Liver (tissue), 9 donors: Measurements from ENCODE around the gene ADCY3. TPM values are rescaled to one million over a fixed set of nuclear protein-coding genes. Genes with fewer than 3 reads are reported as not detected.

Experiments
- DNase-seq: peaks from one replicate; pipeline ENCODE4 v3.0.0-alpha.2; 2017; ENCODE audit warnings: low spot score
- H3K27ac ChIP-seq, 2 donors: one replicate each; pipeline ENCODE4 v1.7.0; 2013; ENCODE audit warnings: inconsistent platforms in 2 of 2, low read length in 2 of 2, control low read depth in 1 of 2, low read depth in 1 of 2, mild to moderate bottlenecking in 1 of 2
- H3K27me3 ChIP-seq, 4 donors: one replicate each; pipeline versions ENCODE4 v1.6.1 to v1.7.0; 2013; ENCODE audit warnings: low read length in 3 of 4, inconsistent platforms in 1 of 4, mild to moderate bottlenecking in 1 of 4, moderate library complexity in 1 of 4; ENCODE audit not compliant: control insufficient read depth in 4 of 4, insufficient read depth in 4 of 4
- H3K36me3 ChIP-seq, 4 donors: one replicate each; pipeline versions ENCODE4 v1.6.1 to v1.7.0; 2013; ENCODE audit warnings: low read length in 3 of 4, mild to moderate bottlenecking in 3 of 4, low read depth in 1 of 4, moderate library complexity in 1 of 4; ENCODE audit not compliant: control insufficient read depth in 4 of 4, insufficient read depth in 3 of 4
- H3K4me1 ChIP-seq, 4 donors: one replicate each; pipeline versions ENCODE4 v1.6.1 to v1.7.0; 2013; ENCODE audit warnings: low read length in 3 of 4, mild to moderate bottlenecking in 3 of 4, moderate library complexity in 1 of 4; ENCODE audit not compliant: control insufficient read depth in 4 of 4, insufficient read depth in 4 of 4
- H3K4me3 ChIP-seq, 3 donors: one replicate each; pipeline versions ENCODE4 v1.6.1 to v1.7.0; 2013; ENCODE audit warnings: low read length in 3 of 3, control low read depth in 1 of 3, low read depth in 1 of 3, mild to moderate bottlenecking in 1 of 3
- H3K9ac ChIP-seq, 2 donors: one replicate each; pipeline ENCODE4 v1.7.0; 2013; ENCODE audit warnings: low read length in 2 of 2, mild to moderate bottlenecking in 2 of 2, moderate library complexity in 2 of 2, control low read depth in 1 of 2, low read depth in 1 of 2
- H3K9me3 ChIP-seq, 4 donors: one replicate each; pipeline versions ENCODE4 v1.6.1 to v1.7.0; 2013; ENCODE audit warnings: low read length in 3 of 4; ENCODE audit not compliant: control insufficient read depth in 4 of 4
- EGR1 ChIP-seq, 2 donors: IDR thresholded peaks; 2 replicates each; pipeline ENCODE4 v1.6.1; 2016 to 2018; ENCODE audit warnings: antibody characterized with exemption in 2 of 2, low read depth in 2 of 2
- FOXA1 ChIP-seq: IDR thresholded peaks from 2 replicates; pipeline ENCODE4 v1.6.1; 2016; ENCODE audit warnings: antibody characterized with exemption
- FOXA2 ChIP-seq: IDR thresholded peaks from 2 replicates; pipeline ENCODE4 v1.6.1; 2016; ENCODE audit warnings: antibody characterized with exemption
- GABPA ChIP-seq, 2 donors: IDR thresholded peaks in 1 of 2; conservative IDR thresholded peaks in 1 of 2; 2 replicates each; pipeline ENCODE4 v1.6.1; 2016; ENCODE audit warnings: antibody characterized with exemption in 2 of 2, mild to moderate bottlenecking in 1 of 2, moderate library complexity in 1 of 2
- HNF4A ChIP-seq, 2 donors: conservative IDR thresholded peaks; 2 replicates each; pipeline ENCODE4 v1.6.1; 2016; ENCODE audit warnings: antibody characterized with exemption in 2 of 2, mild to moderate bottlenecking in 2 of 2
- HNF4G ChIP-seq: IDR thresholded peaks from 2 replicates; pipeline ENCODE4 v1.6.1; 2016; ENCODE audit warnings: antibody characterized with exemption
- JUND ChIP-seq, 2 donors: IDR thresholded peaks; 2 replicates each; pipeline ENCODE4 v1.6.1; 2016; ENCODE audit warnings: antibody characterized with exemption in 2 of 2
- NR2F2 ChIP-seq: IDR thresholded peaks from 2 replicates; pipeline ENCODE4 v1.6.1; 2016; ENCODE audit warnings: antibody characterized with exemption
- RAD21 ChIP-seq, 2 donors: IDR thresholded peaks; 2 replicates each; pipeline ENCODE4 v1.6.1; 2016; ENCODE audit warnings: antibody characterized with exemption in 2 of 2, mild to moderate bottlenecking in 2 of 2
- RXRA ChIP-seq, 2 donors: IDR thresholded peaks; 2 replicates each; pipeline ENCODE4 v1.6.1; 2017 to 2018; ENCODE audit warnings: antibody characterized with exemption in 2 of 2, mild to moderate bottlenecking in 1 of 2
- SP1 ChIP-seq: IDR thresholded peaks from 2 replicates; pipeline ENCODE4 v1.6.1; 2018; ENCODE audit warnings: antibody characterized with exemption, mild to moderate bottlenecking
- TAF1 ChIP-seq: conservative IDR thresholded peaks from 2 replicates; pipeline ENCODE4 v1.6.1; 2016; ENCODE audit warnings: antibody characterized with exemption, mild to moderate bottlenecking
- YY1 ChIP-seq: IDR thresholded peaks from 2 replicates; pipeline ENCODE4 v1.6.1; 2016; ENCODE audit warnings: antibody characterized with exemption, mild to moderate bottlenecking
- WGBS: extraction: QIAGEN DNeasy Blood & Tissue Kit; methylation state at CpG from one replicate; pipeline ENCODE4 v1.1.7; 2013; 5-methylcytosine and 5-hydroxymethylcytosine counted together
- polyA plus RNA-seq, 2 donors: library from polyadenylated mRNA; stranded (reverse) in 1 of 2; unstranded in 1 of 2; fragments of 200-250 nt in 1 of 2; fragments of >200 nt in 1 of 2; fragmentation: Nextera tagmentation in 1 of 2; extraction: Ambion mirVana in 1 of 2; gene quantifications; one replicate each; pipeline versions ENCODE4 v1.2.1 to v1.2.3, GENCODE V29; 2013 to 2015
- total RNA-seq, 2 donors: library from RNA; depleted of rRNA; stranded (reverse); fragments of >200 nt; gene quantifications; one replicate each; pipeline ENCODE4 v1.2.3, GENCODE V29; 2014
- TF ChIP-seq, protein P1 (sequence below): fragments of 150-350 bp; IDR thresholded peaks from 2 replicates; pipeline ENCODE4 v1.5.1; 2017; ENCODE audit warnings: improper control_type of control experiment, low read depth, low read length; ENCODE audit not compliant: missing input control
- TF ChIP-seq, protein P2 (sequence below): IDR thresholded peaks from 2 replicates; pipeline ENCODE4 v1.6.1; 2016; ENCODE audit warnings: antibody characterized with exemption
- TF ChIP-seq, protein P3 (sequence below): IDR thresholded peaks from 2 replicates; pipeline ENCODE4 v1.6.1; 2016; ENCODE audit warnings: antibody characterized with exemption
- TF ChIP-seq, protein P4 (sequence below): IDR thresholded peaks from 2 replicates; pipeline ENCODE4 v1.6.1; 2016; ENCODE audit warnings: antibody characterized with exemption
- TF ChIP-seq, protein P5 (sequence below): IDR thresholded peaks from 2 replicates; pipeline ENCODE4 v1.6.1; 2016; ENCODE audit warnings: antibody characterized with exemption, mild to moderate bottlenecking
- donor health status: healthy.
- donor health status: healthy.
- donor health status: healthy.
- donor health status: healthy.
- donor health status: healthy.

Gene ADCY3
- total and polyA plus RNA-seq, 4 donors = 0.99 to 8.4 (median 6.4) TPM

DNA sequence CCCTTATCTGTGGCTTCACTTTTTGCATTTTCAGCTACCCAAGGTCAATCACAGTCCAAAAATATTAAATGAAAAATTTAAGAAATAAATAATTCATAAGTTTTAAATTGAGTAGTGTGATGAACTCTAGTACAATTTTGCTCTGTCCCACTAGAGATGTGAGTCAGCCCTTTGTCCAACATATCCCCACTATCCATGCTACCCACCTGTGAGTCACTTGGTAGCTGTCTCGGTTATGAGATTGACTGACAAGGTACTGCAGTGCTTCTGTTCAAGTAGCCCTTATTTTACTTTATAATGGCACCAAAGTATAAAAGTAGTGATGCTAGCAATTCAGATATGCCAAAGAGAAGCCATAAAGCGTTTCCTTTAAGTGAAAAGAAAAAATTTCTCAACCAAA is 28.8 kb downstream of the ADCY3 start:
- no peak for DNase-seq
- Histone ChIP-seq H3K4me1 (peaks cover 0 to 1% (median 0%) of the 10 kb centered on the region in 4 donors), H3K27ac (no peak overlapping the region), H3K4me3 (no peak overlapping the region), H3K36me3 (peaks cover 0 to 1% (median 0%) of the 10 kb centered on the region in 4 donors), H3K9ac (no peak overlapping the region), H3K27me3 (no peaks in the 10 kb centered on the region), H3K9me3 (peaks cover 0 to 10% (median 3%) of the 10 kb centered on the region in 4 donors)
- no peak for TF ChIP-seq YY1
- TF ChIP-seq, protein P1, sequence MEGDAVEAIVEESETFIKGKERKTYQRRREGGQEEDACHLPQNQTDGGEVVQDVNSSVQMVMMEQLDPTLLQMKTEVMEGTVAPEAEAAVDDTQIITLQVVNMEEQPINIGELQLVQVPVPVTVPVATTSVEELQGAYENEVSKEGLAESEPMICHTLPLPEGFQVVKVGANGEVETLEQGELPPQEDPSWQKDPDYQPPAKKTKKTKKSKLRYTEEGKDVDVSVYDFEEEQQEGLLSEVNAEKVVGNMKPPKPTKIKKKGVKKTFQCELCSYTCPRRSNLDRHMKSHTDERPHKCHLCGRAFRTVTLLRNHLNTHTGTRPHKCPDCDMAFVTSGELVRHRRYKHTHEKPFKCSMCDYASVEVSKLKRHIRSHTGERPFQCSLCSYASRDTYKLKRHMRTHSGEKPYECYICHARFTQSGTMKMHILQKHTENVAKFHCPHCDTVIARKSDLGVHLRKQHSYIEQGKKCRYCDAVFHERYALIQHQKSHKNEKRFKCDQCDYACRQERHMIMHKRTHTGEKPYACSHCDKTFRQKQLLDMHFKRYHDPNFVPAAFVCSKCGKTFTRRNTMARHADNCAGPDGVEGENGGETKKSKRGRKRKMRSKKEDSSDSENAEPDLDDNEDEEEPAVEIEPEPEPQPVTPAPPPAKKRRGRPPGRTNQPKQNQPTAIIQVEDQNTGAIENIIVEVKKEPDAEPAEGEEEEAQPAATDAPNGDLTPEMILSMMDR = no peak
- TF ChIP-seq, protein P2, sequence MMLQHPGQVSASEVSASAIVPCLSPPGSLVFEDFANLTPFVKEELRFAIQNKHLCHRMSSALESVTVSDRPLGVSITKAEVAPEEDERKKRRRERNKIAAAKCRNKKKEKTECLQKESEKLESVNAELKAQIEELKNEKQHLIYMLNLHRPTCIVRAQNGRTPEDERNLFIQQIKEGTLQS = no peak
- TF ChIP-seq FOXA1 = no peak
- TF ChIP-seq RAD21 (IDR thresholded peaks at IDR 0.05) = no peak
- TF ChIP-seq RXRA (IDR thresholded peaks at IDR 0.05) = no peak
- TF ChIP-seq, protein P3, sequence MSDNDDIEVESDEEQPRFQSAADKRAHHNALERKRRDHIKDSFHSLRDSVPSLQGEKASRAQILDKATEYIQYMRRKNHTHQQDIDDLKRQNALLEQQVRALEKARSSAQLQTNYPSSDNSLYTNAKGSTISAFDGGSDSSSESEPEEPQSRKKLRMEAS = no peak
- TF ChIP-seq, protein P4, sequence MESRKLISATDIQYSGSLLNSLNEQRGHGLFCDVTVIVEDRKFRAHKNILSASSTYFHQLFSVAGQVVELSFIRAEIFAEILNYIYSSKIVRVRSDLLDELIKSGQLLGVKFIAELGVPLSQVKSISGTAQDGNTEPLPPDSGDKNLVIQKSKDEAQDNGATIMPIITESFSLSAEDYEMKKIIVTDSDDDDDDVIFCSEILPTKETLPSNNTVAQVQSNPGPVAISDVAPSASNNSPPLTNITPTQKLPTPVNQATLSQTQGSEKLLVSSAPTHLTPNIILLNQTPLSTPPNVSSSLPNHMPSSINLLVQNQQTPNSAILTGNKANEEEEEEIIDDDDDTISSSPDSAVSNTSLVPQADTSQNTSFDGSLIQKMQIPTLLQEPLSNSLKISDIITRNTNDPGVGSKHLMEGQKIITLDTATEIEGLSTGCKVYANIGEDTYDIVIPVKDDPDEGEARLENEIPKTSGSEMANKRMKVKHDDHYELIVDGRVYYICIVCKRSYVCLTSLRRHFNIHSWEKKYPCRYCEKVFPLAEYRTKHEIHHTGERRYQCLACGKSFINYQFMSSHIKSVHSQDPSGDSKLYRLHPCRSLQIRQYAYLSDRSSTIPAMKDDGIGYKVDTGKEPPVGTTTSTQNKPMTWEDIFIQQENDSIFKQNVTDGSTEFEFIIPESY = no peak
- TF ChIP-seq HNF4A (conservative IDR thresholded peaks at IDR 0.05) = no peak
- no peak for TF ChIP-seq SP1
- no peak for TF ChIP-seq TAF1
- WGBS = 84% methylated on average over 2 of the region's 2 CpGs

DNA sequence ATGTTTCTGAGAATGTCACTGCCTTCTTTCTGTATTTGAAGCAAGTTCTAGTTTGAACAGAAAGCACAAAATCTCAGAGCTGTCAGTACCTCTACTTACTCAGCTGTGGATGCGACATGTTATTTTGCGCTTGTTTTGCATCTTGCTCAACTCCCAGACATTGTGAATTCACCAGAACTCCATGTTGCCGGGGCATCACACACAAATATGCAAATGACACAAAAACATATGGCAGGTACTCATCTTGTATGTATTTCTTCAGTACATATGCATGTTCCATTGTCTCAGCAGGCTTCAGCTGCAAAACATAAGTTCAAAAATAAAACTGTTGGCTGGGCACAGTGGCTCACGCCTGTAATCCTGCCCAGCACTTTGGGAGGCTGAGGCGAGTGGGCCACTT is 30.8 kb downstream of the ADCY3 start:
- Histone ChIP-seq H3K9me3 (peaks cover 0 to 4% (median under 1%) of the 10 kb centered on the region in 4 donors), H3K27me3 (no peaks in the 10 kb centered on the region)
- 93% methylated on average over 5 of the region's 5 CpGs for WGBS

More for the DNA sequence above, 30.8 kb downstream of the ADCY3 start:
- no peak for TF ChIP-seq RXRA (IDR thresholded peaks at IDR 0.05)
- no peak for TF ChIP-seq RAD21 (IDR thresholded peaks at IDR 0.05)
- no peak for TF ChIP-seq EGR1 (IDR thresholded peaks at IDR 0.05; ENCODE audit: low read depth in 2 of 2)
- no peak for TF ChIP-seq FOXA1
- TF ChIP-seq NR2F2 = no peak
- TF ChIP-seq, protein P1 = no peak
- TF ChIP-seq TAF1 = no peak
- no peak for TF ChIP-seq HNF4G
- no peak for TF ChIP-seq JUND (IDR thresholded peaks at IDR 0.05)
- TF ChIP-seq, protein P2 = no peak
- TF ChIP-seq, protein P5, sequence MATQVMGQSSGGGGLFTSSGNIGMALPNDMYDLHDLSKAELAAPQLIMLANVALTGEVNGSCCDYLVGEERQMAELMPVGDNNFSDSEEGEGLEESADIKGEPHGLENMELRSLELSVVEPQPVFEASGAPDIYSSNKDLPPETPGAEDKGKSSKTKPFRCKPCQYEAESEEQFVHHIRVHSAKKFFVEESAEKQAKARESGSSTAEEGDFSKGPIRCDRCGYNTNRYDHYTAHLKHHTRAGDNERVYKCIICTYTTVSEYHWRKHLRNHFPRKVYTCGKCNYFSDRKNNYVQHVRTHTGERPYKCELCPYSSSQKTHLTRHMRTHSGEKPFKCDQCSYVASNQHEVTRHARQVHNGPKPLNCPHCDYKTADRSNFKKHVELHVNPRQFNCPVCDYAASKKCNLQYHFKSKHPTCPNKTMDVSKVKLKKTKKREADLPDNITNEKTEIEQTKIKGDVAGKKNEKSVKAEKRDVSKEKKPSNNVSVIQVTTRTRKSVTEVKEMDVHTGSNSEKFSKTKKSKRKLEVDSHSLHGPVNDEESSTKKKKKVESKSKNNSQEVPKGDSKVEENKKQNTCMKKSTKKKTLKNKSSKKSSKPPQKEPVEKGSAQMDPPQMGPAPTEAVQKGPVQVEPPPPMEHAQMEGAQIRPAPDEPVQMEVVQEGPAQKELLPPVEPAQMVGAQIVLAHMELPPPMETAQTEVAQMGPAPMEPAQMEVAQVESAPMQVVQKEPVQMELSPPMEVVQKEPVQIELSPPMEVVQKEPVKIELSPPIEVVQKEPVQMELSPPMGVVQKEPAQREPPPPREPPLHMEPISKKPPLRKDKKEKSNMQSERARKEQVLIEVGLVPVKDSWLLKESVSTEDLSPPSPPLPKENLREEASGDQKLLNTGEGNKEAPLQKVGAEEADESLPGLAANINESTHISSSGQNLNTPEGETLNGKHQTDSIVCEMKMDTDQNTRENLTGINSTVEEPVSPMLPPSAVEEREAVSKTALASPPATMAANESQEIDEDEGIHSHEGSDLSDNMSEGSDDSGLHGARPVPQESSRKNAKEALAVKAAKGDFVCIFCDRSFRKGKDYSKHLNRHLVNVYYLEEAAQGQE = no peak
- TF ChIP-seq YY1 = no peak
- no peak for TF ChIP-seq FOXA2
- TF ChIP-seq, protein P3 = no peak
- TF ChIP-seq SP1 = no peak
- TF ChIP-seq, protein P4 = no peak
- no peak for TF ChIP-seq GABPA (IDR thresholded peaks at IDR 0.05 in 1 of 2, conservative IDR thresholded peaks at IDR 0.05 in 1 of 2)
- DNase-seq = no peak
- Histone ChIP-seq H3K27ac (no peak overlapping the region), H3K9ac (no peak overlapping the region), H3K4me1 (peaks cover 0 to 1% (median 0%) of the 10 kb centered on the region in 4 donors), H3K36me3 (peaks cover 0 to 1% (median 0%) of the 10 kb centered on the region in 4 donors), H3K4me3 (no peak overlapping the region)
